ENCODE data around the gene SLC36A2.

The SLC36A2 gene

GRCh38 chr5:151281001-151281639 lies 66.2 kb downstream of the SLC36A2 start:
- no peak for DNase-seq (ENCODE audit: low spot score)
- no peak for TF ChIP-seq CTCF (IDR thresholded peaks at IDR 0.05; ENCODE audit: borderline replicate concordance, control extremely low read depth, extremely low read depth, insufficient read depth, missing control alignments)
- in situ Hi-C loops (cut with MboI; ENCODE audit: low sequenced_read_pairs, unreplicated experiment), result no loop called here

- no peak for TF ChIP-seq CTCF (IDR thresholded peaks at IDR 0.05; ENCODE audit: borderline replicate concordance, control extremely low read depth, extremely low read depth, insufficient read depth, missing control alignments)
- no peak for DNase-seq (ENCODE audit: low spot score)
- in situ Hi-C loops (cut with MboI; ENCODE audit: low sequenced_read_pairs, unreplicated experiment), result no loop called here
These were observed 66.9 kb downstream of the SLC36A2 start for GRCh38 chr5:151280443-151280842.

DNA sequence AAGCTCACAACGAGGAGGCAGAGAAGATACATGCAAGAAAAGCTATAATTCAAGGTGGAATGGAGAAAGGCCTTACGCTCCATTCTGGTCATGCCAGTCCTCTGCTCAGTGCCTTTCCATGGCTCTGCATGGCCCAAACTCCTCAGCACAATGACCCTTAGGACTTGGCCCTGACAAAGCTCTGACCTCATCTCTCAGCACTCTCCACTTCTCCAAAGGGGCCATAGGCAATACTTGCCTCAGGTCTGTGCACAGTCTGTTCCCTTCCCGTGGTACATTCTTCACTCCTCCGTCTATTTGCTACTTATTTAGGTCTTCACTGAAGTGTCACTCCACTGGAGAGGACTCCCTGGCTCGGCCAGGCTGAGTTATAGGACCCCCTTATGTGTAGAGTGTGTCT lies 68.5 kb downstream of the SLC36A2 start:
- no peak for TF ChIP-seq CTCF (IDR thresholded peaks at IDR 0.05; ENCODE audit: borderline replicate concordance, control extremely low read depth, extremely low read depth, insufficient read depth, missing control alignments)
- in situ Hi-C loops (cut with MboI; ENCODE audit: low sequenced_read_pairs, unreplicated experiment), result no loop called here
- no peak for DNase-seq (ENCODE audit: low spot score)

DNA sequence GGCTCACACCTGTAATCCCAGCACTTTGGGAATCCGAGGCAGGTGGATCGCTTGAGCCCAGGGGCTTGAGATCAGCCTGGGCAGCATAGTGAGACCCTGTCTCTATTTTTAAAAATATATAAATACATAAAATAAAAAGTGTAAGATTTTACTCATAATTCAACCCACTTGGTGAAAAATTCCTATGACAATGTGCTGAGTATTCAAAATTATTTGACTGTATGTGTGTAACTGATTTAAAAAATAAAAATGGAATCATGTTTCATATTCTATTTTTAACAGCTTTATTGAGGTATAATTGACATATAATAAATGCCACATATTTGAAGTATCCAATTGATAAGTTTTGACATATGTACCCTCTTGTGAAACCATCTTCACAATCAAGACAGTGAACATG lies 71.6 kb downstream of the SLC36A2 start:
- no peak for TF ChIP-seq CTCF (IDR thresholded peaks at IDR 0.05; ENCODE audit: borderline replicate concordance, control extremely low read depth, extremely low read depth, insufficient read depth, missing control alignments)
- in situ Hi-C loops (cut with MboI; ENCODE audit: low sequenced_read_pairs, unreplicated experiment), result no loop called here
- no peak for DNase-seq (ENCODE audit: low spot score)

DNA sequence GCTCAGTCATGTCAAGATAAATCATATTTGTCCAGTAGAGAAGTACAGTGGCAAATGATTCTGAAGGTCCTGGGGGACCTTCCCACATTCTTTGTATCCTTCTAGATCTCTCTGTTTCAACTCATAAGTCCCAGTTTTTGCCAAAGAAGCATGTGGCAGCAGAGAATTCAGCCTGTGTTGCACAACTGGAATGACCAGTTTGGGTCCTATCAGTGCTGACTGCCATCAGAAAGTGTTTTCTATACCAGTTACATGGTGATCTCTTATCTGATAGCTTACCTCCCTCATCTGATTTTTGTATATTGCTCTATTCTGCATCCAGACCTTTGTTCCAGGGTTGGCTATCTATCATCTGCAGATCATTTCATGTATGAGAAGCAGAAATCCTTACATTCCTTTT lies 72.7 kb downstream of the SLC36A2 start:
- TF ChIP-seq CTCF (IDR thresholded peaks at IDR 0.05; ENCODE audit: borderline replicate concordance, control extremely low read depth, extremely low read depth, insufficient read depth, missing control alignments), result no peak
- in situ Hi-C loops (cut with MboI; ENCODE audit: low sequenced_read_pairs, unreplicated experiment), result no loop called here
- no peak for DNase-seq (ENCODE audit: low spot score)

DNA sequence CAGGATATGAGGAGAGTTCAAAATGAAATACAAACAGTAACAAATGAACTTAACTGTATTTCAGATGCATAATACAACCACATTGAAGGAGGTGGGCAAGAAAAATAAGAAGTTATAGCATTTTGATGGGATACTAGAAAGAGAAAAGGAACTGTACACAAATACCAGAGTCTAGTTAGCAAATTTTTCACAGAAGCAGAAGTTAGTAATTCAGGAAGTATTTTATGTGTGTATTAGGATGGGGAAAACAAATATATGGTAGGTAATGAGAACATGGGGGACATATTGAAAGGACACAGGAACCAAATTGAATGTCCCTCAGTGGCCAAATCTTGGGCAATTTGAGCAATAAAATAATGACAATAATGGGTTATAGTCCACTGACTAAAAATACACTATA lies 76.0 kb downstream of the SLC36A2 start:
- in situ Hi-C loops (cut with MboI; ENCODE audit: low sequenced_read_pairs, unreplicated experiment), result no loop called here
- DNase-seq (ENCODE audit: low spot score), result no peak
- no peak for TF ChIP-seq CTCF (IDR thresholded peaks at IDR 0.05; ENCODE audit: borderline replicate concordance, control extremely low read depth, extremely low read depth, insufficient read depth, missing control alignments)
